Heart left ventricle (tissue), 16 donors: ENCODE results near the gene TRIM8. TPM values are rescaled to one million over a fixed set of nuclear protein-coding genes. Genes with fewer than 3 reads are reported as not detected.

Experiments
- ATAC-seq, 4 donors: fragments of 200-7000 bp; cut with Tn5 transposase; one replicate each; pipeline ENCODE4 v1.9.1; 2020 to 2022; ENCODE audit warnings: moderate library complexity in 4 of 4, mild to moderate bottlenecking in 3 of 4, moderate number of reproducible peaks in 1 of 4
- DNase-seq, 5 donors: peaks; one replicate each; pipeline ENCODE4 v3.0.0-alpha.2; 2020
- H3K27ac ChIP-seq, 12 donors: fragments of 200-600 bp; sonication (generic) in 4 of 12; one replicate each; pipeline versions ENCODE4 v1.5.0 to v1.8.0; 2016 to 2022; ENCODE audit warnings: mild to moderate bottlenecking in 2 of 12
- H3K27me3 ChIP-seq, 9 donors: fragments of 200-600 bp; sonication (generic) in 2 of 9; one replicate each; pipeline versions ENCODE4 v1.5.1 to v1.8.0; 2016 to 2022; ENCODE audit warnings: mild to moderate bottlenecking in 3 of 9
- H3K36me3 ChIP-seq, 9 donors: fragments of 200-600 bp; sonication (generic) in 2 of 9; one replicate each; pipeline versions ENCODE4 v1.5.0 to v1.8.0; 2018 to 2022; ENCODE audit warnings: mild to moderate bottlenecking in 2 of 9
- H3K4me1 ChIP-seq, 12 donors: fragments of 200-600 bp; sonication (generic) in 4 of 12; one replicate each; pipeline versions ENCODE4 v1.5.0 to v1.8.0; 2016 to 2022; ENCODE audit warnings: mild to moderate bottlenecking in 3 of 12
- H3K4me3 ChIP-seq, 12 donors: fragments of 200-600 bp; sonication (generic) in 4 of 12; one replicate each; pipeline versions ENCODE4 v1.5.0 to v1.8.0; 2017 to 2022; ENCODE audit warnings: mild to moderate bottlenecking in 9 of 12, moderate library complexity in 4 of 12
- H3K9me3 ChIP-seq, 12 donors: fragments of 200-600 bp; sonication (generic) in 4 of 12; one replicate each; pipeline versions ENCODE4 v1.5.0 to v1.8.0; 2016 to 2022; ENCODE audit warnings: mild to moderate bottlenecking in 1 of 12
- CTCF ChIP-seq, 12 donors: fragments of 200-600 bp; sonication (generic) in 4 of 12; IDR thresholded peaks; one replicate each; pipeline versions ENCODE4 v1.5.0 to v1.8.0; 2018 to 2022; ENCODE audit warnings: antibody characterized with exemption in 12 of 12, mild to moderate bottlenecking in 5 of 12
- POLR2A ChIP-seq, 2 donors: fragments of 450-650 bp; IDR thresholded peaks; one replicate each; pipeline ENCODE4 v1.6.1; 2017; ENCODE audit warnings: antibody characterized with exemption in 2 of 2, mild to moderate bottlenecking in 2 of 2, moderate library complexity in 2 of 2
- WGBS, 4 donors: extraction: QIAGEN DNeasy Blood & Tissue Kit in 2 of 4; methylation state at CpG; one replicate each; pipeline versions ENCODE4 v1.1.5 to v1.1.7; 2013 to 2018; 5-methylcytosine and 5-hydroxymethylcytosine counted together
- intact Hi-C, 10 donors: fragments of 100-400 bp; cut with DNase I; formaldehyde crosslinking; loops; one replicate each; pipeline versions ENCODE4 v1.11.1 to v1.14.2; 2022
- polyA plus RNA-seq, 2 donors: library from polyadenylated mRNA; stranded (reverse); fragments of 200-250 nt; gene quantifications; one replicate each; pipeline ENCODE4 v1.2.3, GENCODE V29; 2013
- total RNA-seq, 9 donors: library from RNA; depleted of rRNA in 2 of 9; stranded (reverse); fragments of >200 nt in 2 of 9; fragmentation: NEBNext Ultra II Directional in 3 of 9; extraction: Animal tissue kit (Norgen Biotek cat#: 25700) in 3 of 9; gene quantifications; one replicate each; pipeline versions ENCODE4 v1.1.0 to v1.2.4, GENCODE V29; 2016 to 2023
- donor health status: ischemic (EF 13 %, LVEDD 7.1; RV severe dilation, severe dysfunction).
- donor health status: healthy with polysubstance abuse.
- donor health status: DM: no; HTN: yes; CAD: no.
- donor health status: DM: no; HTN: no; CAD: no.
- donor health status: ischemic (EF 25% LVEDD 6.9; RV normal size, moderate dysfunction).
- donor health status: ischemic (EF 25% LVEDD 5.7; RV mildly dilated, moderate dysfunction).
- donor health status: healthy.
- donor health status: DM: yes; HTN: yes; CAD: no.
- donor health status: ischemic (EF 35%, LVEDD 5.7; RV mildly dilated, moderate dysfunction).
- donor health status: nonischemic (EF 11% LVEDD 7.7; RV severe dilation, severe dysfunction).
- donor health status: DM: yes; HTN: yes; CAD: no.
- donor health status: PGD.
- donor health status: ischemic (EF 29% LVEDD 5.4; RV normal size, mild dysfunction).
- donor health status: nonischemic (EF 23%, LVEDD 6.1; RV moderate dilation, normal function).

Gene TRIM8
- total and polyA plus RNA-seq, 11 donors = 38.9 to 225 (median 102) TPM

- peak overlapping the region in 4 of 12 donors; percentile 8 to 92 (median 90) for H3K27ac ChIP-seq
- no peak overlapping the region for H3K4me3 ChIP-seq
- H3K36me3 ChIP-seq = peaks cover 0 to 16% (median under 1%) of the 10 kb centered on the region in 9 donors
- no peak for ATAC-seq
- TF ChIP-seq POLR2A (IDR thresholded peaks at IDR 0.05) (no peak), CTCF (IDR thresholded peaks at IDR 0.05) (no peak)
- 69 to 78% (median 73%) methylated on average over 12 of the region's 12 CpGs for WGBS, 4 donors
- no peaks in the 10 kb centered on the region for H3K9me3 ChIP-seq
- H3K4me1 ChIP-seq = peaks cover 11 to 82% (median 71%) of the 10 kb centered on the region in 12 donors
- intact Hi-C loops = no loop called here
- DNase-seq = peak in 1 of 5 donors; percentile 18
- H3K27me3 ChIP-seq = no peaks in the 10 kb centered on the region
These were observed 19.3 kb upstream of the TRIM8 start for GRCh38 chr10:102624751-102625645.

DNA sequence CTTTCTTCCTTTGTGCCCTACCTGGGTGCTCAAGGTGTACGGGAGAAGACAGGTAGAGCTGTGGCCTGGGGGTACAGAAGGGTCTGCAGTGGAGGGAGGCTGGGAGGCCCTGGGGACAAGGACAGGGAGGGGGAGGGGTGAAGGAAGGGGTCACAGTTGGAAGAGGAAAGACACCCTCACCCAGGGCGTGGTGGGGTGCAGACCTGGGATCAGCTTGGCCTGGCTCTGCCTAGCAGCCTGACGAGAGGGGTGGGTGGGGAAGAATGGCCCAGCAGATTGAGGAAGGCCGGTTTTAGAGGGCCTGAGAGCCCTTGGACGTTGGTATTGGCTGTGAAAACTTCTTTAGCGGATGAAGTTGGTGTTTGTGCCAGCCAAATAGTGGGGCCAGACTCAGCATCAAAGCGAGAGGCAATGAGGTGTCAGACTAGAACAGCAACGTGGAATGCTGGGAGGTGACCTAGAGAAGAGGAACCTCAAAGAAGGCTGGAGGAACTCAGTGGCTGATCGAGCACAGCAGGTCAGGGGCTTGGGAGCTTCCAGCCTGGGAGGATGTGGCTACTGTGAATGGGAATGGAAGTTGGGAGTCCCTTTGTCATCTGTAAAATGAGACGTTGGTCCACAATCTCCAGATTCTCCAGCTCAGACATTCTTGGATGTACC, 18.1 kb upstream of the TRIM8 start:
- no peak for ATAC-seq
- no peaks in the 10 kb centered on the region for H3K27me3 ChIP-seq
- DNase-seq = peak in 1 of 5 donors; percentile 17
- TF ChIP-seq POLR2A (IDR thresholded peaks at IDR 0.05) = no peak
- TF ChIP-seq CTCF (IDR thresholded peaks at IDR 0.05) = no peak
- peaks cover 11 to 76% (median 68%) of the 10 kb centered on the region in 12 donors for H3K4me1 ChIP-seq
- peaks cover 0 to 20% (median 8%) of the 10 kb centered on the region in 9 donors for H3K36me3 ChIP-seq
- intact Hi-C loops = no loop called here
- no peak overlapping the region for H3K4me3 ChIP-seq
- peak overlapping the region in 9 of 12 donors; percentile 71 to 96 (median 89) for H3K27ac ChIP-seq
- H3K9me3 ChIP-seq = no peaks in the 10 kb centered on the region
- 70 to 83% (median 77%) methylated on average over 10 of the region's 10 CpGs for WGBS, 4 donors

GRCh38 chr10:102627291-102627735, 17.0 kb upstream of the TRIM8 start:
- Histone ChIP-seq H3K9me3 (no peaks in the 10 kb centered on the region), H3K27ac (peak overlapping the region; percentile 71 to 96 (median 86)), H3K27me3 (no peaks in the 10 kb centered on the region), H3K36me3 (peaks cover 0 to 20% (median 8%) of the 10 kb centered on the region in 9 donors), H3K4me1 (peaks cover 11 to 76% (median 65%) of the 10 kb centered on the region in 12 donors), H3K4me3 (no peak overlapping the region)
- TF ChIP-seq CTCF (IDR thresholded peaks at IDR 0.05) (no peak), POLR2A (IDR thresholded peaks at IDR 0.05) (no peak)
- DNase-seq (peak in 2 of 5 donors; percentile 25 to 42), ATAC-seq (peak in 3 of 4 donors; percentile 3 to 13 (median 8))
- intact Hi-C loops = no loop called here
- 52 to 68% (median 60%) methylated on average over 11 to 12 of the region's 12 CpGs for WGBS, 4 donors
